ENCODE data around the gene ABHD12B.

- TF ChIP-seq CTCF (IDR thresholded peaks at IDR 0.05; ENCODE audit: low read depth, low read length), result no peak
- no peak for TF ChIP-seq EZH2phosphoT487 (IDR thresholded peaks at IDR 0.05; ENCODE audit: low read depth)
These were observed 53.0 kb downstream of the ABHD12B start for GRCh38 chr14:50924843-50925242.
